ENCODE results near the gene CGB2.
"Not testable (repeated sequence)": the region's sequence is repeated elsewhere in the genome, so short reads cannot be mapped to it uniquely, and the experiment has no call there.

- TF ChIP-seq POLR2A (IDR thresholded peaks at IDR 0.05); CTCF (IDR thresholded peaks at IDR 0.05 in 8 of 11, conservative IDR thresholded peaks at IDR 0.05 in 3 of 11): not testable (repeated sequence)
These were observed 7.0 kb downstream of the CGB2 start for GRCh38 chr19:49038557-49039276.
